Neural progenitor cell (in vitro differentiated cells): Measurements from ENCODE around the gene OSBPL8.

Source experiments
- EZH2 ChIP-seq: fragments of 200-600 bp; sonication (generic); IDR thresholded peaks from 2 replicates; pipeline ENCODE4 v1.6.1; 2017; ENCODE audit warnings: antibody characterized with exemption, mild to moderate bottlenecking, moderate library complexity
- EZH2phosphoT487 ChIP-seq: fragments of 200-600 bp; sonication (generic); IDR thresholded peaks from 2 replicates; pipeline ENCODE4 v1.6.1; 2017; ENCODE audit warnings: antibody characterized with exemption
- TF ChIP-seq, protein P1 (sequence below): fragments of 200-600 bp; sonication (generic); IDR thresholded peaks from 2 replicates; pipeline ENCODE4 v1.5.1; 2017; ENCODE audit warnings: antibody characterized with exemption, mild to moderate bottlenecking

DNA sequence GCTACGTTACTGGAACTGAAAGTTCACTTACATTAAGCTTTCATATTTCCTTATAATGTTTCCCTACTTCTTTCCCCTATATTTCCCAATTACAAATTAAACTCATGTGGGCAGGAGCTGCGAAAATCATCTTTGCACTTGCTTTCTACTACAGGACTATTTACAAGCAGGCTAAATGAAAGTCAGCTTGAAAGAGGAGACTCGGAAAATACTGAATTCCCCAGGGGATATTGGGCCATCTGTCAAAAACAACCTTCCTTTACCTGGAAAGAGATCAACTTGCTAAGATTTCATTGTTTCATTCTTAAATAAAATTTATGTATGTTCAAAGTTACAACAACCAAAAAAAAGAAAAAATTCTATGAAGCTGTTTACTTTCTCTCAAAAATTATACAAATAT lies 118.6 kb downstream of the OSBPL8 start:
- TF ChIP-seq, protein P1, sequence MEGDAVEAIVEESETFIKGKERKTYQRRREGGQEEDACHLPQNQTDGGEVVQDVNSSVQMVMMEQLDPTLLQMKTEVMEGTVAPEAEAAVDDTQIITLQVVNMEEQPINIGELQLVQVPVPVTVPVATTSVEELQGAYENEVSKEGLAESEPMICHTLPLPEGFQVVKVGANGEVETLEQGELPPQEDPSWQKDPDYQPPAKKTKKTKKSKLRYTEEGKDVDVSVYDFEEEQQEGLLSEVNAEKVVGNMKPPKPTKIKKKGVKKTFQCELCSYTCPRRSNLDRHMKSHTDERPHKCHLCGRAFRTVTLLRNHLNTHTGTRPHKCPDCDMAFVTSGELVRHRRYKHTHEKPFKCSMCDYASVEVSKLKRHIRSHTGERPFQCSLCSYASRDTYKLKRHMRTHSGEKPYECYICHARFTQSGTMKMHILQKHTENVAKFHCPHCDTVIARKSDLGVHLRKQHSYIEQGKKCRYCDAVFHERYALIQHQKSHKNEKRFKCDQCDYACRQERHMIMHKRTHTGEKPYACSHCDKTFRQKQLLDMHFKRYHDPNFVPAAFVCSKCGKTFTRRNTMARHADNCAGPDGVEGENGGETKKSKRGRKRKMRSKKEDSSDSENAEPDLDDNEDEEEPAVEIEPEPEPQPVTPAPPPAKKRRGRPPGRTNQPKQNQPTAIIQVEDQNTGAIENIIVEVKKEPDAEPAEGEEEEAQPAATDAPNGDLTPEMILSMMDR: no peak
- no peak for TF ChIP-seq EZH2
- no peak for TF ChIP-seq EZH2phosphoT487
